HEK293 (cell line): ENCODE data around the gene TOR4A.
A peak's percentile ranks its signal among the peaks of the same experiment; 100 is the strongest.

Experiments used
- CTCF ChIA-PET: fragments of 350-600 bp; formaldehyde crosslinking; extraction: SDS; loops from one replicate; lab custom pipeline; 2021; ENCODE audit warnings: antibody characterized with exemption; lab: Yijun Ruan, JAX
- POLR2A ChIA-PET: fragments of 300-600 bp; formaldehyde crosslinking; extraction: SDS; loops from one replicate; lab custom pipeline; 2020; ENCODE audit warnings: antibody characterized with exemption, inconsistent platforms; lab: Yijun Ruan, JAX
- H3K27ac ChIP-seq: fragments of 200-500 bp; sonication (Bioruptor generic); 2 replicates; pipeline ENCODE4 v1.5.1; 2014; ENCODE audit warnings: low read depth, low read length, control low read depth, inconsistent platforms; ENCODE audit errors: extremely low read depth
- H3K36me3 ChIP-seq, 2 experiments: fragments of 200-500 bp in 1 of 2; sonication (Bioruptor generic) in 1 of 2; 1 replicate in 1 of 2; 2 replicates in 1 of 2; pipeline ENCODE4 v1.5.1; 2014 to 2017; ENCODE audit warnings: inconsistent platforms in 2 of 2, low read length in 2 of 2; ENCODE audit not compliant: control insufficient read depth in 2 of 2, insufficient read depth in 1 of 2
- H3K4me1 ChIP-seq: fragments of 200-500 bp; sonication (Bioruptor generic); 2 replicates; pipeline ENCODE4 v1.5.1; 2014; ENCODE audit warnings: mild to moderate bottlenecking, low read length, inconsistent platforms; ENCODE audit not compliant: control insufficient read depth, insufficient read depth
- H3K4me3 ChIP-seq: 2 replicates; pipeline ENCODE4 v1.5.1; 2011; ENCODE audit warnings: low read depth, mild to moderate bottlenecking, control low read depth, low read length, moderate library complexity
- H3K9me3 ChIP-seq: fragments of 200-500 bp; sonication (Bioruptor generic); 2 replicates; pipeline ENCODE4 v1.5.1; 2014; ENCODE audit warnings: low read depth, low read length, inconsistent platforms; ENCODE audit not compliant: control insufficient read depth, insufficient read depth
- FEZF1 ChIP-seq: fragments of 450-650 bp; formaldehyde crosslinking; IDR thresholded peaks from 2 replicates; pipeline ENCODE4 v1.5.1; 2016; ENCODE audit warnings: missing biosample characterization, missing genetic modification characterization
- GLIS2 ChIP-seq: fragments of 450-650 bp; formaldehyde crosslinking; IDR thresholded peaks from 2 replicates; pipeline ENCODE4 v1.5.1; 2016; ENCODE audit warnings: missing biosample characterization, missing genetic modification characterization
- HOXA7 ChIP-seq: sonication (generic); formaldehyde crosslinking; IDR thresholded peaks from 2 replicates; pipeline ENCODE4 v1.8.1; 2022; ENCODE audit warnings: missing genetic modification reagents, borderline replicate concordance
- MEIS1 ChIP-seq: sonication (generic); formaldehyde crosslinking; IDR thresholded peaks from 2 replicates; pipeline ENCODE4 v1.8.1; 2022; ENCODE audit warnings: missing genetic modification reagents, mild to moderate bottlenecking, borderline replicate concordance
- SCRT1 ChIP-seq: fragments of 450-650 bp; formaldehyde crosslinking; IDR thresholded peaks from 2 replicates; pipeline ENCODE4 v1.5.1; 2016; ENCODE audit warnings: missing biosample characterization, missing genetic modification characterization, borderline replicate concordance
- SCRT2 ChIP-seq: fragments of 450-650 bp; formaldehyde crosslinking; IDR thresholded peaks from 2 replicates; pipeline ENCODE4 v1.5.1; 2016; ENCODE audit warnings: missing biosample characterization, missing genetic modification characterization
- ZEB2 ChIP-seq: fragments of 450-650 bp; formaldehyde crosslinking; IDR thresholded peaks from 2 replicates; pipeline ENCODE4 v1.5.1; 2016; ENCODE audit warnings: missing biosample characterization, missing genetic modification characterization
- ZIC2 ChIP-seq: fragments of 450-650 bp; formaldehyde crosslinking; IDR thresholded peaks from 2 replicates; pipeline ENCODE4 v1.5.1; 2016; ENCODE audit warnings: missing biosample characterization, missing genetic modification characterization
- ZNF175 ChIP-seq: fragments of 450-650 bp; formaldehyde crosslinking; IDR thresholded peaks from 2 replicates; pipeline ENCODE4 v1.5.1; 2016; ENCODE audit warnings: missing biosample characterization, missing genetic modification characterization
- ZNF596 ChIP-seq: fragments of 450-650 bp; IDR thresholded peaks from 2 replicates; pipeline ENCODE4 v1.5.0; 2018; ENCODE audit warnings: missing biosample characterization, mild to moderate bottlenecking, missing genetic modification characterization, moderate library complexity
- ZNF600 ChIP-seq: fragments of 450-650 bp; formaldehyde crosslinking; IDR thresholded peaks from 2 replicates; pipeline ENCODE4 v1.5.1; 2016; ENCODE audit warnings: missing biosample characterization, missing genetic modification characterization
- ZNF785 ChIP-seq: fragments of 450-650 bp; formaldehyde crosslinking; IDR thresholded peaks from 2 replicates; pipeline ENCODE4 v1.5.1; 2016; ENCODE audit warnings: missing biosample characterization, missing genetic modification characterization
- ZSCAN30 ChIP-seq: fragments of 450-650 bp; IDR thresholded peaks from 2 replicates; pipeline ENCODE4 v1.5.1; 2018; ENCODE audit warnings: missing biosample characterization, mild to moderate bottlenecking, missing genetic modification characterization, moderate library complexity
- TF ChIP-seq, protein P1 (sequence below): fragments of 450-650 bp; formaldehyde crosslinking; IDR thresholded peaks from 2 replicates; pipeline ENCODE4 v1.5.1; 2017; ENCODE audit warnings: missing biosample characterization, missing genetic modification characterization
- TF ChIP-seq, protein P2 (sequence below): fragments of 450-650 bp; formaldehyde crosslinking; IDR thresholded peaks from 2 replicates; pipeline ENCODE4 v1.5.1; 2016; ENCODE audit warnings: missing biosample characterization, missing genetic modification characterization
- TF ChIP-seq, protein P3 (sequence below): fragments of 450-650 bp; formaldehyde crosslinking; IDR thresholded peaks from 2 replicates; pipeline ENCODE4 v1.5.1; 2016; ENCODE audit warnings: missing biosample characterization, missing genetic modification characterization
- TF ChIP-seq, protein P4 (sequence below): fragments of 450-650 bp; formaldehyde crosslinking; IDR thresholded peaks from 2 replicates; pipeline ENCODE4 v1.5.1; 2016; ENCODE audit warnings: missing biosample characterization, missing genetic modification characterization

Gene TOR4A

DNA sequence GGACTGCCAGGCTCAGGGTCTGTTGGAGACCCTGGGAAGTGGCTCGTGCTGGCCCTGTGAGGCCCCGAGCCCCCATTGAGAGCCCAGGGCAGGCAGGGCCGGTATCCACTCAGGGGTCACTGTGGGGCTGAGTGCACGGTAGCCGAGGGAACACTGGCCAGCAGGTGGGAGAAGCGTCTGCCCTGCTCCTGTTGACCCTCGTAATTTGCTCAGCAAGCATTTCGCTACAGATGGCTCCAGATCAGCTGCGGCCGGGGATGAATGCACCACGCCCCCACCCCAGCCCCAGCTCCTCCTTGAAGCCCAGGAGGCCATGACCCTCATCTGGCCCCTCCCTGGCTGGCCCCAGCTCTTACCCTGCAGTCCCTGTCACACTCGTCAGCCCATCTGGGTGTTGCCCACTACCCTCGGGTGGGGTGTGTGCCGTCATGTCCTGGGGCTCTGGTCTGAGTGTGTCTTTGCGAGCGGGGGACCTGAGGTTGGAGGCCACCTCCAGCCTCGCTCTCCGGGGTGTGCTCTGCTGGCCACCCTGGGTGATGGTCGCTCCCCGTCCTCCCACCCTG is 30.6 kb downstream of the TOR4A start (continued):
- TF ChIP-seq, protein P1, sequence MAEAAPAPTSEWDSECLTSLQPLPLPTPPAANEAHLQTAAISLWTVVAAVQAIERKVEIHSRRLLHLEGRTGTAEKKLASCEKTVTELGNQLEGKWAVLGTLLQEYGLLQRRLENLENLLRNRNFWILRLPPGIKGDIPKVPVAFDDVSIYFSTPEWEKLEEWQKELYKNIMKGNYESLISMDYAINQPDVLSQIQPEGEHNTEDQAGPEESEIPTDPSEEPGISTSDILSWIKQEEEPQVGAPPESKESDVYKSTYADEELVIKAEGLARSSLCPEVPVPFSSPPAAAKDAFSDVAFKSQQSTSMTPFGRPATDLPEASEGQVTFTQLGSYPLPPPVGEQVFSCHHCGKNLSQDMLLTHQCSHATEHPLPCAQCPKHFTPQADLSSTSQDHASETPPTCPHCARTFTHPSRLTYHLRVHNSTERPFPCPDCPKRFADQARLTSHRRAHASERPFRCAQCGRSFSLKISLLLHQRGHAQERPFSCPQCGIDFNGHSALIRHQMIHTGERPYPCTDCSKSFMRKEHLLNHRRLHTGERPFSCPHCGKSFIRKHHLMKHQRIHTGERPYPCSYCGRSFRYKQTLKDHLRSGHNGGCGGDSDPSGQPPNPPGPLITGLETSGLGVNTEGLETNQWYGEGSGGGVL (tag by site-specific recombination) = no peak
- TF ChIP-seq ZNF175 (tag by site-specific recombination) = no peak
- TF ChIP-seq ZIC2 (tag by site-specific recombination) = peak; percentile 13; the same call in 1 of the 2 replicates
- TF ChIP-seq MEIS1 (CRISPR knock-in tag) = no peak
- no peak for TF ChIP-seq HOXA7
- no peak for TF ChIP-seq ZNF785 (tag by site-specific recombination)
- TF ChIP-seq, protein P2, sequence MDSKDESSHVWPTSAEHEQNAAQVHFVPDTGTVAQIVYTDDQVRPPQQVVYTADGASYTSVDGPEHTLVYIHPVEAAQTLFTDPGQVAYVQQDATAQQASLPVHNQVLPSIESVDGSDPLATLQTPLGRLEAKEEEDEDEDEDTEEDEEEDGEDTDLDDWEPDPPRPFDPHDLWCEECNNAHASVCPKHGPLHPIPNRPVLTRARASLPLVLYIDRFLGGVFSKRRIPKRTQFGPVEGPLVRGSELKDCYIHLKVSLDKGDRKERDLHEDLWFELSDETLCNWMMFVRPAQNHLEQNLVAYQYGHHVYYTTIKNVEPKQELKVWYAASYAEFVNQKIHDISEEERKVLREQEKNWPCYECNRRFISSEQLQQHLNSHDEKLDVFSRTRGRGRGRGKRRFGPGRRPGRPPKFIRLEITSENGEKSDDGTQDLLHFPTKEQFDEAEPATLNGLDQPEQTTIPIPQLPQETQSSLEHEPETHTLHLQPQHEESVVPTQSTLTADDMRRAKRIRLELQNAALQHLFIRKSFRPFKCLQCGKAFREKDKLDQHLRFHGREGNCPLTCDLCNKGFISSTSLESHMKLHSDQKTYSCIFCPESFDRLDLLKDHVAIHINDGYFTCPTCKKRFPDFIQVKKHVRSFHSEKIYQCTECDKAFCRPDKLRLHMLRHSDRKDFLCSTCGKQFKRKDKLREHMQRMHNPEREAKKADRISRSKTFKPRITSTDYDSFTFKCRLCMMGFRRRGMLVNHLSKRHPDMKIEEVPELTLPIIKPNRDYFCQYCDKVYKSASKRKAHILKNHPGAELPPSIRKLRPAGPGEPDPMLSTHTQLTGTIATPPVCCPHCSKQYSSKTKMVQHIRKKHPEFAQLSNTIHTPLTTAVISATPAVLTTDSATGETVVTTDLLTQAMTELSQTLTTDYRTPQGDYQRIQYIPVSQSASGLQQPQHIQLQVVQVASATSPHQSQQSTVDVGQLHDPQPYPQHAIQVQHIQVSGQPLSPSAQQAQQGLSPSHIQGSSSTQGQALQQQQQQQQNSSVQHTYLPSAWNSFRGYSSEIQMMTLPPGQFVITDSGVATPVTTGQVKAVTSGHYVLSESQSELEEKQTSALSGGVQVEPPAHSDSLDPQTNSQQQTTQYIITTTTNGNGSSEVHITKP (tag by site-specific recombination) = 0 out of 2 replicates have a peak, but pooled peaks have one; percentile 23
- TF ChIP-seq, protein P3, sequence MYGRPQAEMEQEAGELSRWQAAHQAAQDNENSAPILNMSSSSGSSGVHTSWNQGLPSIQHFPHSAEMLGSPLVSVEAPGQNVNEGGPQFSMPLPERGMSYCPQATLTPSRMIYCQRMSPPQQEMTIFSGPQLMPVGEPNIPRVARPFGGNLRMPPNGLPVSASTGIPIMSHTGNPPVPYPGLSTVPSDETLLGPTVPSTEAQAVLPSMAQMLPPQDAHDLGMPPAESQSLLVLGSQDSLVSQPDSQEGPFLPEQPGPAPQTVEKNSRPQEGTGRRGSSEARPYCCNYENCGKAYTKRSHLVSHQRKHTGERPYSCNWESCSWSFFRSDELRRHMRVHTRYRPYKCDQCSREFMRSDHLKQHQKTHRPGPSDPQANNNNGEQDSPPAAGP (tag by site-specific recombination) = no peak

DNA sequence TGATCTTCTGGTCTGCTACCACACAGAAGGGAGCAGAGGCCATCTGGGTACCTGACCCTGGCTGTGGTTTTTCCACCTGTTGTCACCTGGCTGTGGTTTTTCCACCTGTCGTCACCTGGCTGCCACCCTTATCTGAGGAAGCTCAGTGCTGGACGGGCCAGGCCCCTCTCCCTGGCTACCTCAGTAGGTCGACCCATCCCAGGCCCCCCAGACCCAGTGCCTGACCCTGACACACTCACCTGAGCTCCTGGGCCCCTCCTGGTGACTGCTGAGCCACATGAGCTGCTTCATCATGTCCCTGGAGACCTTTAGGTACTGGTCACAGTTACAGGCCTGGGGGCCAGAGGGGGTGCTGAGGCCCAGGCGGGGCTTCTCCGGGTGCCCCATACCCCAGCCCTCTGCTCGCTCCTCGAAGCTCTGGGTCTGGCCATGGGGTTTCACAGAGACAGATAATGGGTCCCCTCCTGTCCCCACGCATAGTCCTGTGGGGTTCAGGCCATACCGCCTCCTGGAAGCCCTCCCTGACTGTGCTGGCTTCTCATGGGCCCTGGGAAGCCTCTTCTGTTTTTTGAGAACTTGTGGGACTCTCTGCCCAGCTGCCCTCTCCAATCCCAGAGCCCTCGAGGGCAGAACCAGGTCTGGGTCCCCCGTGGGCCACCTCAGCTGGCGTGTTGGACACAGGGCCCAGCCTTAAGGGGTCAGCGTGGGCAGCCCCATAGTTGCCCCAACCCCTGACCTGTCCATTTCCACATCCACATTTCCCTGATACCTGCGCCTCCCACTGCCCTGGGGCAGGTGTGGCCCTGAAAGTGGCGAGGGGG is 32.1 kb downstream of the TOR4A start:
- H3K36me3 ChIP-seq = no peaks in the 10 kb centered on the region
- no peak overlapping the region for H3K27ac ChIP-seq
- no peaks in the 10 kb centered on the region for H3K9me3 ChIP-seq
- H3K4me3 ChIP-seq = no peak overlapping the region
- ChIA-PET CTCF (interaction anchor here (0.5 to 0.9 kb wide), 2 partner anchors 23 to 773 kb away, joined by 4 read pairs; no protein-coding TSS in a partner anchor), POLR2A (interaction anchor here (1.0 to 5.4 kb wide), 5 partner anchors 8 to 114 kb away, joined by 3 to 40 read pairs (median 4); partner anchors contain the start of genes EXD3, NOXA1, NRARP and TUBB4B)
- peak; percentile 91 for TF ChIP-seq SCRT1 (tag by site-specific recombination)
- no peak for TF ChIP-seq HOXA7
- TF ChIP-seq SCRT2 (tag by site-specific recombination) = peak; percentile 96
- no peak for TF ChIP-seq ZNF175 (tag by site-specific recombination)
- TF ChIP-seq ZEB2 (tag by site-specific recombination) = peak; percentile 72
- no peaks in the 10 kb centered on the region; the same call in 1 of the 2 replicates for H3K4me1 ChIP-seq

DNA sequence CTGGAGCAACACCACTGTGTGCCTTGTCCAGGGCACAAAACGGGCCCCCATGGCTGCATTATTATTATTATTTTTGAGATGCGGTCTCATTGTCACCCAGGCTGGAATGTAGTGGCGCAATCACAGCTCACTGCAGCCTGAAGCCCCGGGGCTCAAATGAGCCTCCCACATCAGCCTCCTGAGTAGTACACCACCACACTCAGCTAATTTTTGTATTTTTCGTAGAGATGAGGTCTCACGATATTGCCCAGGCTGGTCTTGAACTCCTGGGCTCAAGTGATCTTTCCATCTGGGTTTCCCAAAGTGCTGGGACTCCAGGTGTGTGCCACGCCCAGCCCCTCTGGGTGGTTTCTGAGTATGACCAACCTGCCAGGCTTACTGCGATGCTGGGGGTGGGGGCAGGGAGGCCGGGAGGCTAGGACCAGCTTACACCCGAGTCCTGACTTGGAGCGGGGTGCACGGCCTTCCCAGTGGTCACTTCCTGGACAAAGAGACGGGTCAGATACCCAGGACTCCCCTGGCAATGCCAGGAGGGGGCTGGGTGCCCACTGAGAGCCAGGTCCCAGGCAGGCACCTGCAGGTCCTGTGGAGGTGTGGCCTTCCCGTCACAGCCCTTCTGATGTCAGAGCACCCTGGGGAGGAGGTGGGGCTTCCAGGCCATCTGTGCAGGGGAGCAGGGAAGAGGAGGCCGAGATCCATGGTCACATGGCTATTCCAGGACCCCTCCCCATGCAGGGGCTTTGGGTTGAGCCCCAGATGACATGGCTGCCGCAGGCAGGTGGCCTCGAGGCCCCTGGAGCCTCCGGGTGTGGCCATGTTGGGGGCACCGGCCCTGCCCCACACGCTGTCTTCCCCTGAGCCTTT is 32.9 kb downstream of the TOR4A start:
- Histone ChIP-seq H3K9me3 (no peaks in the 10 kb centered on the region), H3K4me1 (no peaks in the 10 kb centered on the region; the same call in 1 of the 2 replicates), H3K27ac (no peak overlapping the region), H3K36me3 (no peaks in the 10 kb centered on the region), H3K4me3 (no peak overlapping the region)
- CTCF ChIA-PET = interaction anchor here (0.8 to 0.9 kb wide), 2 partner anchors 8 to 24 kb away, joined by 4 to 6 read pairs; partner anchors contain the start of gene NRARP
- POLR2A ChIA-PET = interaction anchor here (1.3 to 5.4 kb wide), 3 partner anchors 9 to 67 kb away, joined by 3 to 40 read pairs (median 4); partner anchors contain the start of gene NRARP
- peak; percentile 70; the same call in 1 of the 2 replicates for TF ChIP-seq GLIS2 (tag by site-specific recombination)
- TF ChIP-seq FEZF1 (tag by site-specific recombination) = no peak
- TF ChIP-seq ZNF600 (tag by site-specific recombination) = no peak
- TF ChIP-seq ZSCAN30 = no peak
- TF ChIP-seq ZNF596 = no peak
- TF ChIP-seq, protein P4, sequence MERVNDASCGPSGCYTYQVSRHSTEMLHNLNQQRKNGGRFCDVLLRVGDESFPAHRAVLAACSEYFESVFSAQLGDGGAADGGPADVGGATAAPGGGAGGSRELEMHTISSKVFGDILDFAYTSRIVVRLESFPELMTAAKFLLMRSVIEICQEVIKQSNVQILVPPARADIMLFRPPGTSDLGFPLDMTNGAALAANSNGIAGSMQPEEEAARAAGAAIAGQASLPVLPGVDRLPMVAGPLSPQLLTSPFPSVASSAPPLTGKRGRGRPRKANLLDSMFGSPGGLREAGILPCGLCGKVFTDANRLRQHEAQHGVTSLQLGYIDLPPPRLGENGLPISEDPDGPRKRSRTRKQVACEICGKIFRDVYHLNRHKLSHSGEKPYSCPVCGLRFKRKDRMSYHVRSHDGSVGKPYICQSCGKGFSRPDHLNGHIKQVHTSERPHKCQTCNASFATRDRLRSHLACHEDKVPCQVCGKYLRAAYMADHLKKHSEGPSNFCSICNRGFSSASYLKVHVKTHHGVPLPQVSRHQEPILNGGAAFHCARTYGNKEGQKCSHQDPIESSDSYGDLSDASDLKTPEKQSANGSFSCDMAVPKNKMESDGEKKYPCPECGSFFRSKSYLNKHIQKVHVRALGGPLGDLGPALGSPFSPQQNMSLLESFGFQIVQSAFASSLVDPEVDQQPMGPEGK (tag by site-specific recombination) = peak; percentile 50; the same call in 1 of the 2 replicates
